Endothelial cell of umbilical vein (primary cell): ENCODE measurements around the gene FSTL4. TPM values are rescaled to one million over a fixed set of nuclear protein-coding genes. Genes with fewer than 3 reads are reported as not detected.

Experiments
- BruUV-seq: library from RNA; stranded (reverse); fragments of 400-500 nt; replicated peaks from 2 replicates; lab custom pipeline; 2021; lab: Mats Ljungman, UMichigan
- CTCF ChIA-PET: fragments of 300-600, 350-600 bp; sonication (Branson Sonifier 250); formaldehyde crosslinking; loops from one replicate; lab custom pipeline; 2021; ENCODE audit warnings: antibody characterized with exemption, inconsistent platforms; lab: Charles Lee
- POLR2A ChIA-PET: fragments of 300-600, 350-600 bp; sonication (Branson Sonifier 250); formaldehyde crosslinking; loops from one replicate; lab custom pipeline; 2021; ENCODE audit warnings: antibody characterized with exemption, inconsistent platforms; lab: Charles Lee
- DNase-seq: peaks from one replicate; pipeline ENCODE4 v3.0.0-alpha.2; 2011; ENCODE audit warnings: low read depth, low spot score
- FAIRE-seq: peaks from 2 replicates; lab custom pipeline; 2011; peaks lifted over from hg19 to GRCh38; lab: Jason Lieb, UNC
- H2AFZ ChIP-seq: 2 replicates; pipeline ENCODE4 v1.6.0; 2012; ENCODE audit warnings: low read depth, low read length, control low read depth, inconsistent platforms
- H3K27ac ChIP-seq: 2 replicates; pipeline ENCODE4 v1.5.1; 2011; ENCODE audit warnings: low read depth, mild to moderate bottlenecking, control low read depth, low read length, moderate library complexity; ENCODE audit not compliant: insufficient read depth
- H3K27me3 ChIP-seq, 2 experiments: 2 replicates each; pipeline versions ENCODE4 v1.6.0 to v1.6.1; 2011; ENCODE audit warnings: low read length in 2 of 2, mixed read lengths in 1 of 2; ENCODE audit not compliant: control insufficient read depth in 2 of 2, insufficient read depth in 2 of 2
- H3K36me3 ChIP-seq, 2 experiments: 2 replicates in 1 of 2; 3 replicates in 1 of 2; pipeline ENCODE4 v1.5.1; 2011; ENCODE audit warnings: low read length in 2 of 2, mild to moderate bottlenecking in 1 of 2, moderate library complexity in 1 of 2; ENCODE audit not compliant: control insufficient read depth in 2 of 2, insufficient read depth in 2 of 2; ENCODE audit errors: extremely low read depth in 1 of 2
- H3K4me1 ChIP-seq: 3 replicates; pipeline ENCODE4 v1.5.1; 2011; ENCODE audit warnings: mild to moderate bottlenecking, low read length; ENCODE audit not compliant: control insufficient read depth, insufficient read depth; ENCODE audit errors: extremely low read depth
- H3K4me2 ChIP-seq: 2 replicates; pipeline ENCODE4 v1.6.1; 2011; ENCODE audit warnings: low read length, control low read depth, mixed read lengths; ENCODE audit not compliant: insufficient read depth
- H3K4me3 ChIP-seq, 3 experiments: fragments of 200-600 bp in 1 of 3; sonication (generic), shearing (Covaris generic) in 1 of 3; replicated peaks in 1 of 3; 2 replicates each; pipeline ENCODE4 v1.5.1; 2011 to 2016; ENCODE audit warnings: control low read depth in 3 of 3, low read length in 3 of 3, mild to moderate bottlenecking in 2 of 3, inconsistent platforms in 1 of 3, low read depth in 1 of 3, moderate library complexity in 1 of 3; ENCODE audit not compliant: insufficient read depth in 1 of 3
- H3K79me2 ChIP-seq: 2 replicates; pipeline ENCODE4 v1.6.0; 2012; ENCODE audit warnings: low read length, inconsistent platforms; ENCODE audit not compliant: control insufficient read depth, insufficient read depth
- H3K9ac ChIP-seq: replicated peaks from 2 replicates; pipeline ENCODE3; 2011; ENCODE audit warnings: low read length, control low read depth; ENCODE audit not compliant: insufficient read depth; ENCODE audit errors: extremely low read depth
- H3K9me1 ChIP-seq: replicated peaks from 3 replicates; pipeline ENCODE4 v1.6.0; 2011; ENCODE audit warnings: mild to moderate bottlenecking, low read length; ENCODE audit not compliant: control insufficient read depth, insufficient read depth; ENCODE audit errors: extremely low read depth
- H3K9me3 ChIP-seq: replicated peaks from 2 replicates; pipeline ENCODE4 v1.5.1; 2012; ENCODE audit warnings: low read length, inconsistent platforms; ENCODE audit not compliant: control insufficient read depth, insufficient read depth
- H4K20me1 ChIP-seq: replicated peaks from 2 replicates; pipeline ENCODE3; 2011; ENCODE audit warnings: mild to moderate bottlenecking, low read length; ENCODE audit not compliant: control insufficient read depth, insufficient read depth; ENCODE audit errors: extremely low read depth
- EZH2 ChIP-seq: IDR thresholded peaks from 2 replicates; pipeline ENCODE4 v1.6.1; 2012; ENCODE audit warnings: borderline replicate concordance, low read depth, mild to moderate bottlenecking, moderate library complexity, low read length, inconsistent platforms; ENCODE audit not compliant: severe bottlenecking
- FOS ChIP-seq: IDR thresholded peaks from 2 replicates; pipeline ENCODE4 v1.6.1; 2011; ENCODE audit warnings: mild to moderate bottlenecking, low read length, moderate library complexity, borderline replicate concordance; ENCODE audit not compliant: insufficient read depth
- GATA2 ChIP-seq: IDR thresholded peaks from 2 replicates; pipeline ENCODE4 v1.7.0; 2011; ENCODE audit warnings: low read depth, mild to moderate bottlenecking, moderate library complexity, mixed read lengths, low read length; ENCODE audit not compliant: insufficient read length, insufficient read depth
- JUN ChIP-seq: IDR thresholded peaks from 2 replicates; pipeline ENCODE4 v1.6.1; 2011; ENCODE audit warnings: borderline replicate concordance, low read depth; ENCODE audit not compliant: insufficient read length, insufficient read depth
- MYC ChIP-seq: IDR thresholded peaks from one replicate; pipeline ENCODE4 v1.6.1; 2011; ENCODE audit warnings: mild to moderate bottlenecking, low read depth, low read length
- POLR2A ChIP-seq: IDR thresholded peaks from 2 replicates; pipeline ENCODE4 v1.6.1; 2012; ENCODE audit warnings: low read depth, mild to moderate bottlenecking, control low read depth, low read length
- POLR2AphosphoS5 ChIP-seq: IDR thresholded peaks from 2 replicates; pipeline ENCODE4 v1.6.1; 2012; ENCODE audit warnings: low read depth, mild to moderate bottlenecking, control low read depth, low read length, moderate library complexity; ENCODE audit not compliant: insufficient read depth
- dilution Hi-C: fragments of 300-500 bp; cut with MboI; formaldehyde crosslinking; loops from one replicate; pipeline ENCODE4 v1.15.0; 2019; ENCODE audit warnings: low sequenced_read_pairs; ENCODE audit not compliant: extremely low pct_ligation_motif_present
- intact Hi-C: fragments of 100-400 bp; cut with micrococcal nuclease; formaldehyde crosslinking; loops from one replicate; pipeline ENCODE4 v1.10.0; 2022
- polyA plus RNA-seq, 4 experiments: library from polyadenylated mRNA; depleted of rRNA in 3 of 4; stranded (reverse) in 3 of 4; unstranded in 1 of 4; fragments of >200 nt; gene quantifications; 2 replicates each; pipeline versions ENCODE4 v1.2.1 to v1.2.3, GENCODE V29; 2011 to 2012; ENCODE audit warnings: missing spikeins in 1 of 4
- total RNA-seq: library from RNA; stranded (reverse); gene quantifications from 2 replicates; pipeline ENCODE4 v1.2.3, GENCODE V29; 2021
- TF ChIP-seq, protein P1 (sequence below): IDR thresholded peaks from 2 replicates; pipeline ENCODE4 v1.6.1; 2011; ENCODE audit not compliant: insufficient read depth, insufficient read length
- TF ChIP-seq, protein P2 (sequence below), 2 donors: IDR thresholded peaks; 1 replicate in 1 of 2; 2 replicates in 1 of 2; pipeline ENCODE4 v1.5.1; 2011; ENCODE audit warnings: low read length in 2 of 2, mild to moderate bottlenecking in 2 of 2, moderate library complexity in 2 of 2, control low read depth in 1 of 2, inconsistent platforms in 1 of 2, low read depth in 1 of 2; ENCODE audit not compliant: insufficient read depth in 1 of 2; ENCODE audit errors: extremely low read depth in 1 of 2

Gene FSTL4
- total and polyA plus RNA-seq, 2 donors (not counting 3 experiments of a cell fraction or from before 2014, with no cell fraction given), result 0.18 TPM; not detected in 1

DNA sequence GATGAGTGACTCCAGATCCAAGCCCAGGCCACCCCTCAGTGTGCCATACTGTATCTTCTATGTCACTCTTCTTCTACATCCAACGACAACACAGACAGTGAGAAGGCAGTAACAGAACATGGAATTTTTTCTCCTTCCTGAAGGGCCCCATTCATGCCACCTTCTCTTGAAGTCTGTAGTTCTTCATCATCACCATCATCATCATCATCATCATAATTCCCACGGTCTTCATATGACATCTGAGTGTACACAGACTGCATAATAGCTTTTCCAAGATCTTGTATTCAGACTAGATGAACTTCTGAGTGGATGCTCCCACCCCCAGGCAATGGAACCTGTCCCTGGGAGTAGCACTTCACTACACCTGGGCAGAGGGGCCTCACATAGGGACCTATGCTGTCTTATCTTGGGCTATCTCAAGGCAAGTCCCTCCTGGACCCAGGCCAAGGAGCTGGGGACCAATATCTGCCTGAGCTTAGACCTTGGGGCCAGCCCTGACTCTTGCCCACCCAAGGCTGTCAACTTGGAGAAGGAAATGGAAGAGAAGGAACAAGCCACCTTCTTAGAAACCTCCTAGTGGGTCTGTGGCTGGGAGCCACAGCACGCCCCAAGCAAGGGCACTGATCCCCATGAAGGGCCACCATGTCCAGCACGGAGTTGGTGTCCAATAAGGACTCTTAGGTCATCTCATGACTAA, 159.1 kb downstream of the FSTL4 start:
- Histone ChIP-seq H4K20me1 (no peaks in the 10 kb centered on the region), H3K4me2 (no peak overlapping the region), H3K79me2 (no peaks in the 10 kb centered on the region), H2AFZ (no peak overlapping the region), H3K27ac (no peak overlapping the region), H3K9ac (no peak overlapping the region), H3K36me3 (no peaks in the 10 kb centered on the region), H3K9me3 (no peaks in the 10 kb centered on the region), H3K9me1 (no peaks in the 10 kb centered on the region), H3K4me1 (peaks cover 3% of the 10 kb centered on the region), H3K27me3 (peaks cover 0 to 2% of the 10 kb centered on the region in 2 experiments), H3K4me3 (no peak overlapping the region)
- dilution Hi-C loops, result no loop called here
- DNase-seq (no peak), FAIRE-seq (no peak)
- intact Hi-C loops, result no loop called here
- no TSS peak for BruUV-seq
- ChIA-PET POLR2A (no interaction called here), CTCF (no interaction called here)
- no peak for TF ChIP-seq POLR2A
- no peak for TF ChIP-seq FOS
- TF ChIP-seq EZH2, result no peak
- TF ChIP-seq, protein P1, sequence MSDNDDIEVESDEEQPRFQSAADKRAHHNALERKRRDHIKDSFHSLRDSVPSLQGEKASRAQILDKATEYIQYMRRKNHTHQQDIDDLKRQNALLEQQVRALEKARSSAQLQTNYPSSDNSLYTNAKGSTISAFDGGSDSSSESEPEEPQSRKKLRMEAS, result no peak
- TF ChIP-seq POLR2AphosphoS5, result no peak
- TF ChIP-seq JUN, result no peak
- TF ChIP-seq, protein P2, sequence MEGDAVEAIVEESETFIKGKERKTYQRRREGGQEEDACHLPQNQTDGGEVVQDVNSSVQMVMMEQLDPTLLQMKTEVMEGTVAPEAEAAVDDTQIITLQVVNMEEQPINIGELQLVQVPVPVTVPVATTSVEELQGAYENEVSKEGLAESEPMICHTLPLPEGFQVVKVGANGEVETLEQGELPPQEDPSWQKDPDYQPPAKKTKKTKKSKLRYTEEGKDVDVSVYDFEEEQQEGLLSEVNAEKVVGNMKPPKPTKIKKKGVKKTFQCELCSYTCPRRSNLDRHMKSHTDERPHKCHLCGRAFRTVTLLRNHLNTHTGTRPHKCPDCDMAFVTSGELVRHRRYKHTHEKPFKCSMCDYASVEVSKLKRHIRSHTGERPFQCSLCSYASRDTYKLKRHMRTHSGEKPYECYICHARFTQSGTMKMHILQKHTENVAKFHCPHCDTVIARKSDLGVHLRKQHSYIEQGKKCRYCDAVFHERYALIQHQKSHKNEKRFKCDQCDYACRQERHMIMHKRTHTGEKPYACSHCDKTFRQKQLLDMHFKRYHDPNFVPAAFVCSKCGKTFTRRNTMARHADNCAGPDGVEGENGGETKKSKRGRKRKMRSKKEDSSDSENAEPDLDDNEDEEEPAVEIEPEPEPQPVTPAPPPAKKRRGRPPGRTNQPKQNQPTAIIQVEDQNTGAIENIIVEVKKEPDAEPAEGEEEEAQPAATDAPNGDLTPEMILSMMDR (IDR thresholded peaks at IDR 0.05; ENCODE audit: extremely low read depth in 1 of 2, insufficient read depth in 1 of 2, low read depth in 1 of 2, low read length in 2 of 2), result no peak
- no peak for TF ChIP-seq MYC
- TF ChIP-seq GATA2, result no peak
